ENCODE measurements around the gene INPP5D. TPM values are rescaled to one million over a fixed set of nuclear protein-coding genes. Genes with fewer than 3 reads are reported as not detected.

Gene INPP5D
- total RNA-seq, 4 donors from 2014 or later, result 11.6 to 333 (median 26.2) TPM

GRCh38 chr2:233068762-233069418, 8.7 kb downstream of the INPP5D start:
- no peaks in the 10 kb centered on the region for H3K9me3 ChIP-seq
- DNase-seq, result peak; percentile 32 to 77 (median 69)
- H3K36me3 ChIP-seq, result no peaks in the 10 kb centered on the region
- TF ChIP-seq, protein P1, sequence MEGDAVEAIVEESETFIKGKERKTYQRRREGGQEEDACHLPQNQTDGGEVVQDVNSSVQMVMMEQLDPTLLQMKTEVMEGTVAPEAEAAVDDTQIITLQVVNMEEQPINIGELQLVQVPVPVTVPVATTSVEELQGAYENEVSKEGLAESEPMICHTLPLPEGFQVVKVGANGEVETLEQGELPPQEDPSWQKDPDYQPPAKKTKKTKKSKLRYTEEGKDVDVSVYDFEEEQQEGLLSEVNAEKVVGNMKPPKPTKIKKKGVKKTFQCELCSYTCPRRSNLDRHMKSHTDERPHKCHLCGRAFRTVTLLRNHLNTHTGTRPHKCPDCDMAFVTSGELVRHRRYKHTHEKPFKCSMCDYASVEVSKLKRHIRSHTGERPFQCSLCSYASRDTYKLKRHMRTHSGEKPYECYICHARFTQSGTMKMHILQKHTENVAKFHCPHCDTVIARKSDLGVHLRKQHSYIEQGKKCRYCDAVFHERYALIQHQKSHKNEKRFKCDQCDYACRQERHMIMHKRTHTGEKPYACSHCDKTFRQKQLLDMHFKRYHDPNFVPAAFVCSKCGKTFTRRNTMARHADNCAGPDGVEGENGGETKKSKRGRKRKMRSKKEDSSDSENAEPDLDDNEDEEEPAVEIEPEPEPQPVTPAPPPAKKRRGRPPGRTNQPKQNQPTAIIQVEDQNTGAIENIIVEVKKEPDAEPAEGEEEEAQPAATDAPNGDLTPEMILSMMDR (IDR thresholded peaks at IDR 0.05), result no peak
- TF ChIP-seq POLR2A (IDR thresholded peaks at IDR 0.05), result no peak
- no peak overlapping the region for H3K4me3 ChIP-seq
- H3K27me3 ChIP-seq, result no peaks in the 10 kb centered on the region
- peak overlapping the region in 2 of 4 donors; percentile 64 to 79 for H3K27ac ChIP-seq
- H3K4me1 ChIP-seq, result peaks cover 0 to 26% (median 17%) of the 10 kb centered on the region in 4 donors

DNA sequence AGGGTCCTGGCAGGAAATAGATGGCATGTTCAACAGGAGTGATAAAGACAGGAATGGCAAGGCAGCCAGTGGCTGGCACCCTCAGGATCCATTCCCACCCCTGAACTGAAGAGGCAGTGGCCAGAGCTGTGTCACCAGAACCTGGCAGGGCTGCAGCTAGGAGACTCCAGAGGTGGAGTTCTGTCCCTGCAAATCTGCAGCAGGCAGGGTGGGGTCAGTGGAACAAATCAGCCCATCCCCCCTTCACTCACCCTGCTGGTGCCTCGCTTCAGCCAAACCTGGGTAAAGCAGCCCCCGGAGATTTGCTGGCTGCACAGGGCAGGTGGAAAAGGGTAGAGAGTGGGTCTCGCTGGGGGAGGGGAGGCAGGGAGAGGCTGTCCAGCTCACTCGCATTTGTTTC, 12.7 kb downstream of the INPP5D start:
- DNase-seq, result peak; percentile 14 to 45 (median 25)
- Histone ChIP-seq H3K4me3 (no peak overlapping the region), H3K27ac (peak overlapping the region in 2 of 4 donors; percentile 66 to 95), H3K9me3 (no peaks in the 10 kb centered on the region), H3K36me3 (no peaks in the 10 kb centered on the region), H3K4me1 (peaks cover 0 to 45% (median 12%) of the 10 kb centered on the region in 4 donors), H3K27me3 (no peaks in the 10 kb centered on the region)
- TF ChIP-seq POLR2A (IDR thresholded peaks at IDR 0.05), result no peak
- TF ChIP-seq, protein P1 (IDR thresholded peaks at IDR 0.05), result no peak

DNA sequence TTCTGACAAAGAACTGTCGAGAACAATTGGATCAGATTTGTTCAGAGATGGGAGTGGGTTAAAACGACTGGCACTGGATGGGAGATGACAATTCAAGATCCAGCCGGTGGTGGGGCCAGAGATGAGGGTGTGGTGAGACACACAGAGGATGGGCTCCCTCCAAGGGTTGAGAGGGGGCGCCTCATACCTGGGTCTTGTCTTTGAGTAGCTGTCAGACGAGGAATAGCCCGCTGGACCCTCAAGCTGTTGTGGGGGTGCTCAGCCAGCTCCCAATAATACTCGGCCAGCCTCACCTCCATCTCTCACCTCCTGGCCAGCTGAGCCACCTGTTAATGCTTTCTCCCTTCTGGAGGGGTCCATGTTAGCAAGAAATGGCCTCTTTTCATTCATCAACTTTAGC, 14.0 kb downstream of the INPP5D start:
- no peak for TF ChIP-seq POLR2A (IDR thresholded peaks at IDR 0.05)
- TF ChIP-seq, protein P1 (IDR thresholded peaks at IDR 0.05), result no peak
- peaks cover 0 to 45% (median 8%) of the 10 kb centered on the region in 4 donors for H3K4me1 ChIP-seq
- H3K9me3 ChIP-seq, result no peaks in the 10 kb centered on the region
- H3K4me3 ChIP-seq, result no peak overlapping the region
- no peaks in the 10 kb centered on the region for H3K36me3 ChIP-seq
- H3K27me3 ChIP-seq, result no peaks in the 10 kb centered on the region
- peak overlapping the region in 2 of 4 donors; percentile 66 to 95 for H3K27ac ChIP-seq
- peak; percentile 26 to 44 (median 31) for DNase-seq

GRCh38 chr2:233075141-233075965, 15.2 kb downstream of the INPP5D start:
- peak; percentile 32 to 70 (median 61) for DNase-seq
- no peak overlapping the region for H3K4me3 ChIP-seq
- H3K4me1 ChIP-seq, result peaks cover 0 to 53% (median 11%) of the 10 kb centered on the region in 4 donors
- peak overlapping the region; percentile 36 to 95 (median 68) for H3K27ac ChIP-seq
- no peaks in the 10 kb centered on the region for H3K27me3 ChIP-seq
- no peaks in the 10 kb centered on the region for H3K9me3 ChIP-seq
- TF ChIP-seq, protein P1 (IDR thresholded peaks at IDR 0.05), result no peak
- TF ChIP-seq POLR2A (IDR thresholded peaks at IDR 0.05), result no peak
- H3K36me3 ChIP-seq, result no peaks in the 10 kb centered on the region

DNA sequence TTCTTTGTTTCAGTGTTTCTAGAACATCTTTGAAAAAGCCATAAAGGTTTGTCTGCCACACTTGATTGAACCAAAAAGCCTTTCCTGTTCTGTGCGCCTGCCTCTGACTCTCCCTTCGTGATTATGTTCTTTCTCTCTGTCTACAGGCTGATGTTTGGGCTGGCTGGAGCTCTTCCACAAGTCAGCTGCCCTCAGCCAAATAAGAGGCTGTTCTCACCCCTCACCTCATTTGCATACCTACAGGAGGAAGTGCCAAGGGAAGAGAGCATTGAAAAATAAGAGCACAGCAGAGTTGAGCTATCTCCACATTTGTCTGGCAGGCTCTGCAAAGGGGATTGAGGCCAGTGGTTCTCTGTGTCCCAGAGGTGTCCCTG, 15.8 kb downstream of the INPP5D start:
- peaks cover 0 to 59% (median 14%) of the 10 kb centered on the region in 4 donors for H3K4me1 ChIP-seq
- peak overlapping the region; percentile 36 to 95 (median 68) for H3K27ac ChIP-seq
- DNase-seq, result peak; percentile 6 to 86 (median 80)
- H3K4me3 ChIP-seq, result no peak overlapping the region
- H3K9me3 ChIP-seq, result no peaks in the 10 kb centered on the region
- TF ChIP-seq, protein P1 (IDR thresholded peaks at IDR 0.05), result no peak
- no peak for TF ChIP-seq POLR2A (IDR thresholded peaks at IDR 0.05)
- H3K27me3 ChIP-seq, result no peaks in the 10 kb centered on the region
- H3K36me3 ChIP-seq, result no peaks in the 10 kb centered on the region
